T-helper 2 cell treated with Interferon-gamma antibody and Interleukin-4, amounts not matched to agents 5 μg/mL and 100 μg/mL, for 36 hours (primary cell): ENCODE measurements around the gene UBE2Q1.

Experiments
- DNase-seq: peaks from one replicate; pipeline ENCODE4 v3.0.0; 2021; ENCODE audit warnings: low spot score
- H3K27ac Mint-ChIP-seq: one replicate; pipeline ENCODE4 v1.8.0; 2021; ENCODE audit warnings: mild to moderate bottlenecking, mixed read lengths
- H3K27me3 Mint-ChIP-seq: one replicate; pipeline ENCODE4 v1.8.0; 2021; ENCODE audit warnings: low read depth, mixed read lengths
- H3K36me3 Mint-ChIP-seq: one replicate; pipeline ENCODE4 v1.8.0; 2021; ENCODE audit warnings: low read depth, mixed read lengths
- H3K4me1 Mint-ChIP-seq: one replicate; pipeline ENCODE4 v1.8.0; 2021; ENCODE audit warnings: low read depth, mixed read lengths
- H3K4me3 Mint-ChIP-seq: one replicate; pipeline ENCODE4 v1.8.0; 2022; ENCODE audit warnings: mild to moderate bottlenecking, moderate library complexity, mixed read lengths
- H3K9me3 Mint-ChIP-seq: one replicate; pipeline ENCODE4 v1.8.0; 2021; ENCODE audit warnings: mixed read lengths

The UBE2Q1 gene

DNA sequence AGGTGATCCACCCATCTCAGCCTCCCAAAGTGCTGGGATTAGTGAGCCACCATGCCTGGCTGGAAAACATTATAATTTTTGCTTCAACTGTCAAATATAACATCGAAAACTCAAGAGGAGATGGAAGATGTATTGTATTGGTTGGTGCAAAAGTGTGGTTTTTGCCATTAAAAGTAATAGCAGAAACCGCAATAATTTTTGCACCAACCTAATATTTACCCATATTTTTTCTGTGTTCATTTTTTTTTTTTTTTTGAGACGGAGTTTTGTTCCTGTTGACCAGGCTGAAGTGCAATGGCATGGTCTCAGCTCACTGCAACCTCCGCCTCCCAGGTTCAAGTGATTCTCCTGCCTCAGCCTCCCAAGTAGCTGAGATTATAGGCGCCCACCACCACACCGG lies 29.2 kb downstream of the UBE2Q1 start:
- H3K27ac Mint-ChIP-seq: no peak overlapping the region
- no peaks in the 10 kb centered on the region for H3K4me1 Mint-ChIP-seq

DNA sequence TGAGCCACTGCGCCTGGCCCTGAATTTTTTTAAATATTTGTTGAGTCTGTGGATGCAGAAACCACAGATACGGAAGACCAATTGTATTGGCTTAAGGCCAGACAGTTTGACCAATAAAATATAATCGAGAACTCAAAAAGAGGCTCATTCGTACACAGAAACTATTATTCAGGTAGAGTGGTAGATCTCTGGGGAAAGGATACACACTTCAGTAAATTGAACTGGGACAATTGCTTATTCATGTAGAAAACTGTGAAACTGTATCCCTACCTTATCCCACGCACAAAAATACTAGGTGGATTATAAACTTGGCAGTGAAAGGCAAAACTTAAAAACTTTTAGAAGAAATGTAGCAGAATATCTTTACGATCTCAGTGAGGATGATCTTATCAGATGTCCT lies 31.3 kb downstream of the UBE2Q1 start:
- no peaks in the 10 kb centered on the region for H3K36me3 Mint-ChIP-seq
- no peaks in the 10 kb centered on the region for H3K4me1 Mint-ChIP-seq
- H3K27me3 Mint-ChIP-seq: peaks cover 15% of the 10 kb centered on the region
- no peak for DNase-seq
- H3K4me3 Mint-ChIP-seq: no peak overlapping the region
- no peaks in the 10 kb centered on the region for H3K9me3 Mint-ChIP-seq
- H3K27ac Mint-ChIP-seq: no peak overlapping the region

More for the DNA sequence above, 29.2 kb downstream of the UBE2Q1 start:
- no peaks in the 10 kb centered on the region for H3K9me3 Mint-ChIP-seq
- DNase-seq: no peak
- no peaks in the 10 kb centered on the region for H3K36me3 Mint-ChIP-seq
- H3K27me3 Mint-ChIP-seq: peaks cover 6% of the 10 kb centered on the region
- no peak overlapping the region for H3K4me3 Mint-ChIP-seq

DNA sequence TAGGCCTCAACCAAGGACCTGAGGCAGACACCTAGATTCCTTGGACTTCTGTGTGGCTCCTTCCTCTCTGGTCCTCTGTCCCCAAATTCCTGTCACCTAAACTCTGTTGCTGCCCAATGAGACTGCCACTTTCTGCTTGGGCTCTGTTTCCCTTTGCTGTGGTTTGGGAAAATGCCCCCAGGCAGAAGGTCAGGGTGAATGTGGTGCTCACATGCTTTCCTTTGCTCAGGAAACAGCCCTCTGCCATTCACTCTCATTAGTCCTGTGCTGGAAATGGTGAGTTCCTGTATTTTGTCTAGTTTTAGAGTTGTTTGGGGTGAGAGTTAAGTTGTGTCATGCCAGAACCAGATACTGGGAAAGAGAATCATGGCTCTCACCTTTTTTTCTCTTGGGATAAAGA lies 33.6 kb downstream of the UBE2Q1 start:
- DNase-seq: no peak
- Mint-ChIP-seq H3K36me3 (no peaks in the 10 kb centered on the region), H3K27me3 (peaks cover 26% of the 10 kb centered on the region), H3K9me3 (no peaks in the 10 kb centered on the region), H3K4me3 (no peak overlapping the region), H3K4me1 (no peaks in the 10 kb centered on the region), H3K27ac (no peak overlapping the region)

DNA sequence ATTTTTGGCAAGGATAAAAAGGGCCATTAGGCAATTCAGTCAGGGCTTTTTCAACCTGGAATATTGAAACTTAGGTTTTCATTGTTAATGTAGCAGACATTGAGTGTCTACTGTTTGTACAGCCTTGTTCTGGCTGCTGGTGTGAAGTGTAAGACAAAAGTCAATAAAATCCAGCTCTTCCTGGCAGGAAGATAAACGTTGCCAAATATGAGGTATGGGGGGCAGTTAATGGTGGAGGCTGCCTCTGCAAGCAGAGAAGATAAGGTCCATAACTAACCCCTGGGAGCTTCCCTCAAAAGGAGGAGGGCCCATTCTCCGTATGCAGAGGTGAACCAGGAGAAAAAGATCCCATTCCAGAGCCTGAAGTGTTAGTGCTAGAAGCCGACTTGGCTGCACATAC lies 36.8 kb downstream of the UBE2Q1 start:
- Mint-ChIP-seq H3K4me1 (no peaks in the 10 kb centered on the region), H3K9me3 (no peaks in the 10 kb centered on the region), H3K36me3 (no peaks in the 10 kb centered on the region), H3K27ac (no peak overlapping the region), H3K27me3 (peaks cover 28% of the 10 kb centered on the region), H3K4me3 (no peak overlapping the region)
- no peak for DNase-seq

DNA sequence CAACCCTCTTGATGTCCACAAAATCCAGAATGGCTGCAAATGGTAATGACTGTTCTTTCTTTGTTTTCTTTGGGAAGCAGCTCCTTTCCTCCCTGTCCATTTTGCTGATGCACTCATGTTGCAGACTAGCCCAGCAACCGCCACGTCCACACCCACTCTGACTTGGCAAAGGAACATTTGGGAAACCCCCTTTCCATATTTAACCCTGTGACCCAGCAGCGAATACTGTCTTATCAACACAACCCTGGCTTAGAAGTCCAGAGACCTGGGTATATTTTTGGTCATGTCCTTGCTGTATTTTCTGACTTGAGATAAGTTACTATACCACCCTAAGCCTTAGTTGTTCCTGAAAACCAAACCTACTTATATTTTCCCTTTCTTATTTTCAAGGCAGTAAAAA lies 38.1 kb downstream of the UBE2Q1 start:
- Mint-ChIP-seq H3K4me1 (no peaks in the 10 kb centered on the region), H3K36me3 (no peaks in the 10 kb centered on the region), H3K4me3 (no peak overlapping the region), H3K9me3 (no peaks in the 10 kb centered on the region), H3K27me3 (peaks cover 38% of the 10 kb centered on the region), H3K27ac (no peak overlapping the region)
- no peak for DNase-seq

DNA sequence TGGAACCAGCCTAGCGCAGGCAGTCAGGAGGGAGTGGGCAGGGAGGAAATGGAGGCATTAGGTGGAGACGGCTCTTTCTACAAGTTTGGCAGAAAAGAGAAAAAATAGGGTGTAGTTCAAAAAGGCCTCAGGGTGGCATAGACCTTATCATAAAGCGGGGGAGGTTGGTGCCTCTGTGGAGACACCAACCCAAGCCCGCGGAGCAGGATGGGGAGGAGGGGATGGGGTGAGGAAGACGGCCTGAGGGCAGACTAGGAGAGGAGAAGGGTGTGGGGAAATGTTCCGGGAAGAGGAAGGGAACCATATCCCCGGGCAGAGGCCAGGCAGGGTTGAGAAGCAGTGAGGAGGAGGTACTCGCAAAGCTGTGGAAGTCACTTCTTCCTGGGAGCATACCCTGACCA lies 38.9 kb downstream of the UBE2Q1 start:
- Mint-ChIP-seq H3K4me3 (no peak overlapping the region), H3K36me3 (no peaks in the 10 kb centered on the region), H3K9me3 (no peaks in the 10 kb centered on the region), H3K27me3 (peaks cover 38% of the 10 kb centered on the region), H3K4me1 (no peaks in the 10 kb centered on the region), H3K27ac (no peak overlapping the region)
- no peak for DNase-seq

DNA sequence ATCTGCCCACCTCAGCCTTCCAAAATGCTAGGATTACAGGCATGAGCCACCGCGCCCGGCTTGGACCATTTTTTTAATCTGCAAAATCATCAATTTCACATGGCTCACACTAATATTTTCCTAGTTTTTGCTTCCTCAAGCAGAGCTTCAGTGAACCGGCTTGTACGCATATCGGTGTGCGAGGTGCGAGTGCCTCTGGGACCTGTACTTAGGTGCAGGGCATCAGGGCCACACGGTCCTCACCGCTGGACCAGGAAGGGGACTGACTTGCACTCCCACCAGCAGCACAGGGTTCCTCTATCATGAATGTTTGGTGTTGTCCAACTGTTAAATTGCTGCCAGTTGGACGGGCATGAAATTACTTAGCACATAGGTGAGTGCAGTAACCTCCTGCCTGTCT lies 40.8 kb downstream of the UBE2Q1 start:
- peaks cover 36% of the 10 kb centered on the region for H3K27me3 Mint-ChIP-seq

DNA sequence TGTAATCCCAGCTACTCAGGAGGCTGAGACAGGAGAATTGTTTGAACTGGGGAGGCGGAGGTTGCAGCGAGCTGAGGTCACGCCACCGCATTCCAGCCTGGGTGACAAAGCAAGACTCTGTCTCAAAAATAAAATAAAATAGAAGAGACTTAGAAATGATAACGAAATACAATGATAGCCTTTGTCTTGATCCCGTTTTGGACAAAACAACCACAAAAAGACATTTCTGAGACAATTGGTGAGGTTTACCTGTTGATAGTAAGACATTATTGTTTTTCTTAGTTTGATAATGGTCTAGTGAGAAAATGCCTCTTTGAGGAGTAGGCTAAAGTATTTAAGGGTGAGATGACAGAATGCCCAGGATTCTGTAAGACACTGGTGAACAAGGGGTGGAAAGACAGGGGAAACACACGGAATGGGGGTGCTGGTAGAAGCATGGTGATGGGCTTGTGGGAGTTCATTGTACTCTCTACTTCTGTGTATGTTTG lies 44.4 kb downstream of the UBE2Q1 start:
- Mint-ChIP-seq H3K27me3 (peaks cover 32% of the 10 kb centered on the region), H3K4me3 (no peak overlapping the region), H3K9me3 (no peaks in the 10 kb centered on the region), H3K36me3 (no peaks in the 10 kb centered on the region), H3K4me1 (no peaks in the 10 kb centered on the region), H3K27ac (no peak overlapping the region)
- no peak for DNase-seq

More for the DNA sequence above, 40.8 kb downstream of the UBE2Q1 start:
- no peaks in the 10 kb centered on the region for H3K9me3 Mint-ChIP-seq
- no peak for DNase-seq
- no peaks in the 10 kb centered on the region for H3K4me1 Mint-ChIP-seq
- no peak overlapping the region for H3K4me3 Mint-ChIP-seq
- H3K36me3 Mint-ChIP-seq: no peaks in the 10 kb centered on the region
- H3K27ac Mint-ChIP-seq: no peak overlapping the region

DNA sequence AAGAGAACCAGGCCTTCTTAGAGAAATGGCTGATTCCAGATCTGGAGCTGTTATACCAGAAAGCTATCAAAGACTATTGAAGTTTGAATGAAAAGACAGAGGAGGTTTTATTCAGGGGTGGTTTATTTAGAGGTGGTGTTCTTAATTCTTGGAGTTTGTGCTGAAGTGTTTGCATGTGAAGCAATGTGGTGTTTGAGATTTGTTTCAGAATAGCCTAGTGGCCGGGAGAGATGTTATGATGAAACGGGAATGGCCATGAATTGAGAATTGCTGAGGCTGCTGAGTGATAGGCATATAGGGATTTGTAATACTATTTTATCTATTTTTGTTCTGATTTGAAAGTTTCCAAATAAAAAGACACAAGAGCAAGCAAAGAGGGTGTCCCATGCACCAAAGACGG lies 45.7 kb downstream of the UBE2Q1 start:
- Mint-ChIP-seq H3K27ac (no peak overlapping the region), H3K4me1 (no peaks in the 10 kb centered on the region), H3K36me3 (no peaks in the 10 kb centered on the region), H3K9me3 (no peaks in the 10 kb centered on the region), H3K27me3 (peaks cover 42% of the 10 kb centered on the region), H3K4me3 (no peak overlapping the region)
- no peak for DNase-seq

DNA sequence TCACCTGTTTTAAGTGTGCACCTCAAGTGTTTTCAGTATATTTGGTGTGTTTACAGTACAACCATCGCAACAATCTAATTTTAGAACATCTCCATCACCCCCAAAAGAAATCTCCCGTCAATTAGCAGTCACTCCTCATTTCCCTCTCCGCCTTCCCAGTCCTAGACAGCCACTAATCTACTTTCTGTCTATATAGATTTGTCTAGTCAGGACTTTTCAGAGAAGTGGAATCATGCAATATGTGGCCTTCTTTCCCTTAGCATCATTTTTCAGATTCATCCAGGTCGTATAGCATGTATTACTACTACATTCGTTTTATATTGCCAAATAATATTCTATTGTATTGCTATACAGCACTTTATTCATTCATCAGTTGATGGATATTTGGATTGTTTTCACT lies 54.6 kb downstream of the UBE2Q1 start:
- peaks cover 3% of the 10 kb centered on the region for H3K4me1 Mint-ChIP-seq
- H3K4me3 Mint-ChIP-seq: no peak overlapping the region
- DNase-seq: no peak
- H3K9me3 Mint-ChIP-seq: no peaks in the 10 kb centered on the region
- no peak overlapping the region for H3K27ac Mint-ChIP-seq
- H3K27me3 Mint-ChIP-seq: peaks cover 80% of the 10 kb centered on the region
- no peaks in the 10 kb centered on the region for H3K36me3 Mint-ChIP-seq

DNA sequence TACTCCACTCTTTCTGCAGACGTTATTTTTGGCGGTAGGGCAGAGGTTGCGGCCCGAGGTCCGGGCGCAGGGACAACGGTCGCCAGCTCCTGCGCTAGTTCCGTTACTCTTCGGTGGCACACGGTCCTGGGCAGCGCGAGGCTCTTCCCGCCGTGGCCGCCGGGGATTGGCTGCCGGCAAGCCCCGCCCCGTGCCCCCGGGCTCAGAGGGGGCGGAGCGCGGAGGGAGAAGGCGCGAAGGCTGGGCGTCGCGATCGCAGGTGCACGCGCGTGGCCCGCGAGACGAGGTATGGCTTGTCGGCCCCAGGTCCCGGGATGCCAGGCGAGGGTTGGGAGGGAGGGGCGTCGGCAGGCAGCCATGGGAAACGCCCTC lies 55.7 kb downstream of the UBE2Q1 start:
- Mint-ChIP-seq H3K36me3 (no peaks in the 10 kb centered on the region), H3K9me3 (no peaks in the 10 kb centered on the region), H3K4me1 (peaks cover 3% of the 10 kb centered on the region), H3K27ac (no peak overlapping the region), H3K4me3 (no peak overlapping the region), H3K27me3 (peaks cover 76% of the 10 kb centered on the region)
- DNase-seq: no peak

DNA sequence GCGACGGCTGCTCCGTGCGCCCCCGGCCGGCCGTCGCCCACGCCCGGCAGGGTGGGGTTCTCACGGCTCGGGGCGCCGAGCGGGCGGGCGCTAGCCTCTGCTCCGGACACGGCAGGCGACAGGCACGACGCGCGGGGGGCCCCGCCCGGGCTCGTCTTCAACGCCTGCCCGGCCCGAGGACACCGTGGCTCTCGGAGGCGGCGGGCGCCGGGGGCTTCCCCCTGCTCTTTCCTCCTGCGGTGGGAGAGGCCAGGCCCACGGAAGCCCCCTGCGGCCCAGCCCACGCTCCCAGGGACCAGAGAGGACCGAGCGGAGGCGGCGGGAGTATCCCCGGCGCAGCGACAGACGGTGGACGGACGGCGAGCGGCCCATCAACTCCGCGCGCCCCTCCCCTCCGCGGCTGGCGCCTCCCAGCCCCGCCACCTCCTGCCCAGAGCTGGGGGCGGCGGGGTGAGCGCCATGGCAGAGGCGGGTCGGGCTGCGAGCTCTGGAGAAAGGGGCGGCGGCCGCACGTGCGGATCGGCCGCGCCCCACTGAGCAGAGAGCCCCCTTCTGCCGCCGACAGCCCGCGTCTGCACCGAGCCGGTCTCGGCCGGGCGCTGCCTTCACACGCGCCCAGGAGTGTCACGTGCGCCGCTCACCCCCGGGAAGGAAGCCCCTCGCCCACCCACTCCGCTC lies 56.3 kb downstream of the UBE2Q1 start, which contains the start of the genes SHE and TDRD10:
Gene SHE (minus strand): TSS at position 347 of the 678 bp plus-strand sequence. CDS start 386 bp downstream, outside the sequence.
Gene TDRD10 (plus strand): TSS at position 154 of the 678 bp plus-strand sequence. CDS start 4,685 bp downstream, outside the sequence.
- peaks cover 71% of the 10 kb centered on the region for H3K27me3 Mint-ChIP-seq
- peaks cover 3% of the 10 kb centered on the region for H3K4me1 Mint-ChIP-seq
- H3K36me3 Mint-ChIP-seq: no peaks in the 10 kb centered on the region
- H3K4me3 Mint-ChIP-seq: no peak within 1 kb of the TSS
- DNase-seq: no peak
- no peak within 1 kb of the TSS for H3K27ac Mint-ChIP-seq
- H3K9me3 Mint-ChIP-seq: no peaks in the 10 kb centered on the region

DNA sequence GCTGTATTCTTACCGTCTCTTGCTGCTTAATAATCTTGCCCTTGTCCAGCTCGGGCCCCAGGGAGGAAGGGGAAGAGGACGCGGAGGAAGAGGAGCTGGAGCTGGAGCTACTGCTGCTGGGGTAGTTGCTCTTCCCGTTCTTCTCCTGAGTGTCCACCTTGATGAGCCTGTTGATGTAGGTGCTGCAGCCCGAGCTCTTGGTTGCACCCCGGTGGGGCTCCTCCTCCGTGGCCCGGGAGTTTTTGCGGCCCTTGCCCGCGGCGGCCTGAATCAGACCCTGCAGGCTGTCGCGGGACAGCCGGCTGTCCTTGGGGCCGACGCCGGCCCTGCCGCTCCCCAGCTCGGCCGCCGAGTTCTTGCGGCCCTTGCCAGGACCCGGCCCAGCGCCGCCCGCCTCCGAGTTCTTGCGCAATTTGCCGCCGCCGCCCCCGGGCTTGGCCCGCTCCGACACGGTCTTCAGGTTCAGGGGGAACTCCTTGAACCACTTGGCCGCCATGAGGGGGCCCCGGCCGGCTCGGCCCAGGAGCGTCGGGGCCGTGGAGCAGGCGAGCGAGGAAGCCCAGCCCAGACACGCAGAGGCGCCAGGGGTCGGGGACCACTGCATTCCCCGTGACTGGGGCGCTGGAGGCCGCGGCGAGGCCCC lies 56.9 kb downstream of the UBE2Q1 start:
- Mint-ChIP-seq H3K27me3 (peaks cover 69% of the 10 kb centered on the region), H3K9me3 (no peaks in the 10 kb centered on the region), H3K36me3 (no peaks in the 10 kb centered on the region), H3K27ac (no peak overlapping the region), H3K4me3 (no peak overlapping the region), H3K4me1 (peaks cover 9% of the 10 kb centered on the region)
- DNase-seq: no peak

DNA sequence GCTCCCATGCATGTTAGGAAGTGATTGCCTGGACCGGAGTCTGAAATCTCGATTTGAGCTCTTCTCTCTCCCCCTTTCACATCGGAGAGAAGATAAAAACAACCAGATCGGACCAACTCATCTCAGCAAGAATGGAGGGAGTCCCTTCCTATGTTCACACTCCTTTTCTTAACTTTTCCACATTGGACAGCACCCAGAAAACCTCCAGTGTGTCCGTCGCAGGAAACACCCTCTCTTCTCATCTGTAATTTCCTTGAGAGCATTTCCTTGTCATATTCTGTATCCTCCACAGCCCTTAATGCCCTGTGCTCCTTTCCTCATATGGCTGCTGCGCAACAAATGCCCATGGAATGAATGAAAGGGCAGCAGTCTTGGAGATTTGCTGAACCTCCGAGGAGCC lies 57.9 kb downstream of the UBE2Q1 start:
- peaks cover 64% of the 10 kb centered on the region for H3K27me3 Mint-ChIP-seq
- no peaks in the 10 kb centered on the region for H3K9me3 Mint-ChIP-seq
- H3K4me3 Mint-ChIP-seq: no peak overlapping the region
- no peaks in the 10 kb centered on the region for H3K36me3 Mint-ChIP-seq
- no peak overlapping the region for H3K27ac Mint-ChIP-seq
- H3K4me1 Mint-ChIP-seq: peaks cover 9% of the 10 kb centered on the region
- DNase-seq: no peak
